ENCODE results near the gene P2RX4. TPM values are rescaled to one million over a fixed set of nuclear protein-coding genes. Genes with fewer than 3 reads are reported as not detected.
"Not testable (repeated sequence)": the region's sequence is repeated elsewhere in the genome, so short reads cannot be mapped to it uniquely, and the experiment has no call there.

The P2RX4 gene
- polyA plus RNA-seq, 1 donor, result 30.4 TPM

DNA sequence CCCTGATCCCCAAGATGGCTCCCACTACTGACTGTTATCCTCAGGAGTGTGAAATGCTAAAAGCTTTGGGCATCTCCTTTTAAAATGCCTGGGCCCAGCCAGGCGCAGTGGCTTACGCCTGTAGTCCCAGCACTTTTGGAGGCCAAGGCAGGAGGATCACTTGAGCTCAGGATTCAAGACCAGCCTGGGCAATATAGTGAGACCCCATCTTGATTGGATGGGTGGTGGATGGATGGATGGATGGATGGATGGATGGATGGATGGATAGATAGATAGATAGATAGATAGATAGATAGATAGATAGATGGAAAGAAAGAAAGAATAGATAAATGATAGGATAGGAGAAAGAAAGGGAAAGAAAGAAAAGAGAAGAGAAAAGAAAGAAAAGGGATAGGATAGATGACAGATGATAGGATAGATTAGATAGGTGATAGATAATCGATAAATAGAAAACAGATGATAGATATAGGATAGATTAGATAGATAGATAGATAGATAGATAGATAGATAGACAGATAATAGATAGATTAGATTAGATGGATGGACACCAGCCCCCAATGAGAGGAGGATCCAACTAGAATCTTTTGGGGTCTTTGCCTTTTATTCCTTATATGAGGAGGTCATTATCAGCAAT, 9.5 kb downstream of the P2RX4 start:
- DNase-seq, result no peak

DNA sequence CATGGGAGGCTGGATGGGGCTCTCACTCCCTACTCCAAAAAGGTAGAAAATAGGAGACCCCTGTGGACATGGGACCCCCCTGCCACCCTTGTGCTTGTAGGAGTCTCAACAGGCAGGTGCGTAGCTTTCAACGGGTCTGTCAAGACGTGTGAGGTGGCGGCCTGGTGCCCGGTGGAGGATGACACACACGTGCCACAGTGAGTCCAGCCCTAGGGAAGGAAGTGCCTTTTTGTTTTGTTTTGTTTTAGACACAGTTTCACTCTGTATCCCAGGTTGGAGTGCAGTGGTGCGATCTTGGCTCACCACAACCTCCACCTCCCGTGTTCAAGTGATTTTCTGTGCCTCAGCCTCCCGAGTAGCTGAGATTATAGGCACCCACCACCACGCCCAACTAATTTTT, 12.9 kb downstream of the P2RX4 start:
- no peak for DNase-seq

GRCh38 chr12:121223292-121224285, 13.7 kb downstream of the P2RX4 start:
- DNase-seq, result no peak

- DNase-seq, result no peak
These were observed 14.7 kb downstream of the P2RX4 start for GRCh38 chr12:121224591-121224990.

DNA sequence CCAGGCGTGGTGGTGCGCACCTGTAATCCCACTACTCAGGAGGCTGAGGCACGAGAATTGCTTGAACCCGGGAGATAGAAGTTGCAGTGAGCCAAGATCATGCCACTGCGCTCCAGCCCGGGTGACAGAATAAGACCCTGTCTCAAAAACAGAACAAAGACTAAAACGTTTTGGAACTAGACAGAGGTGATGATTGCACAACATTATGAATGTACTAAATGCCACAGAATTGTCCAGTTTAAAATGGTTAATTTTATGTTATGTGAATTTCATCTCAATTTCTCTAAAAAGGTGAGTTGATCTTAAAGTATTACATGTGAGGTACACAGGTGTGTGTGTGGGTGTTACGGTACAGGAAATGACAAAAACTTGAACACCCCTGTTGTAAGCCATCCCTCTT, 16.5 kb downstream of the P2RX4 start:
- DNase-seq, result no peak

- not testable (repeated sequence) for DNase-seq
These were observed 16.9 kb downstream of the P2RX4 start for GRCh38 chr12:121226871-121227270.

- no peak for DNase-seq
These were observed 17.4 kb downstream of the P2RX4 start for GRCh38 chr12:121227294-121227693.

GRCh38 chr12:121228919-121229665, 19.2 kb downstream of the P2RX4 start:
- DNase-seq, result no peak

- peak; percentile 76 for DNase-seq
These were observed 20.1 kb downstream of the P2RX4 start for GRCh38 chr12:121229826-121230537.

DNA sequence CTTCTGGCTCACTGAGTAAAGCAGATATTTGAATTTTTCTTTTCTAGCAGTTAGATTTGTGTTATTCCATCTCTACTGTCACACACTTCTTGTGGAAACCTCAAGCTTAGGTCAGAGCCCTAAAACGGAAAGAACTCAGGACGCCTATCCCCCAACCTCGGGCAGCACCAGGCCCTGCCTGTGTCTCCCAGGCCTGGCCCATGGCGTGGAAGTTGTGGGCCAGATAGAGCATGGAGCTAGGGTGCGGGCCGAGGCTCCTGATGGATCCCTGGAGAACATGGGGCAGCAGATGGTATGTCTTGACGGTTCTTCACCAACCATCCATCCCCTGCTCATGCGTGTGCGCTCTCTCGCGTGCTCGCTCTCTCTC, 20.6 kb downstream of the P2RX4 start:
- DNase-seq, result no peak

DNA sequence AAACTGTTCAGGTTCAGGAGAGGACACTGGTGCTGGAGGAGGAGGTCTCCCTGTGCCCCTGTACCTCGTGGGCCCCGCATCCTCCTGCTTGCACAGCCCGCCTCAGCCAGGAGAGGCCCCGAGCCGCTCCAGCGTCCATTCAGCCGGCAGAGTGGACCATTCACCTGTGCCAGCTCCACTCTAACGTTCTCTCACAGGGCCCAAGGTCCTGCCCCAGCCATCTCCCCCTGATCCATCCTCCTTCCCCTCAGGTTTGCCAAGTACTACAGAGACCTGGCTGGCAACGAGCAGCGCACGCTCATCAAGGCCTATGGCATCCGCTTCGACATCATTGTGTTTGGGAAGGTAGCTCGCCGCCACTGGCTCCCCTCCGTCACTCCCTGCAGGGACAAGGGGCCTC, 22.2 kb downstream of the P2RX4 start:
- DNase-seq, result no peak

DNA sequence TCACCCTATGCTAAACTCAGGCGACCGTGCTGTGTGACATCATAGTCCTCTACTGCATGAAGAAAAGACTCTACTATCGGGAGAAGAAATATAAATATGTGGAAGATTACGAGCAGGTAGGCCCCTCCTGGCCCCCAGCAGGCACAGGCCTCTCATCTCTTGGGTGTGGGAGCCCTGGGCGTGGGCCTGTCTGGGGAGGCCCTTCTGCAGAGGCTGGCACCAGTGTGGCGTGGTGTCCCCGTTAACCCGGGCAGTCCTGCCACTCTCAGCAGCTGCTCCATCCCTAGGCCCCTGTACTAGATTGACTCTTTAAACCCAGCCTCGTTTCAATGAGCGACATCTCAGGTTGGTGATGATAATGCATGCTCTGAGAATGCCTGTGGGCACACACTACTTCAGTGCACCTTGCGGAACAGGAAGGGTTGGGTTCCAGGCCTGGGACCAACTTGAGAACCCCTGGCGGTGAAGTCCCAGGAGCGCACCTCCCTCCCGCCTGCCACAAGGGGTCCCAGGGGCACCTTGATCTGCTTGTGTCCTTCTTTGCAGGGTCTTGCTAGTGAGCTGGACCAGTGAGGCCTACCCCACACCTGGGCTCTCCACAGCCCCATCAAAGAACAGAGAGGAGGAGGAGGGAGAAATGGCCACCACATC, 23.2 kb downstream of the P2RX4 start:
- no peak for DNase-seq

DNA sequence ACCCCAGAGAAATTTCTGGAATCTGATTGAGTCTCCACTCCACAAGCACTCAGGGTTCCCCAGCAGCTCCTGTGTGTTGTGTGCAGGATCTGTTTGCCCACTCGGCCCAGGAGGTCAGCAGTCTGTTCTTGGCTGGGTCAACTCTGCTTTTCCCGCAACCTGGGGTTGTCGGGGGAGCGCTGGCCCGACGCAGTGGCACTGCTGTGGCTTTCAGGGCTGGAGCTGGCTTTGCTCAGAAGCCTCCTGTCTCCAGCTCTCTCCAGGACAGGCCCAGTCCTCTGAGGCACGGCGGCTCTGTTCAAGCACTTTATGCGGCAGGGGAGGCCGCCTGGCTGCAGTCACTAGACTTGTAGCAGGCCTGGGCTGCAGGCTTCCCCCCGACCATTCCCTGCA, 23.7 kb downstream of the P2RX4 start:
- DNase-seq, result no peak

DNA sequence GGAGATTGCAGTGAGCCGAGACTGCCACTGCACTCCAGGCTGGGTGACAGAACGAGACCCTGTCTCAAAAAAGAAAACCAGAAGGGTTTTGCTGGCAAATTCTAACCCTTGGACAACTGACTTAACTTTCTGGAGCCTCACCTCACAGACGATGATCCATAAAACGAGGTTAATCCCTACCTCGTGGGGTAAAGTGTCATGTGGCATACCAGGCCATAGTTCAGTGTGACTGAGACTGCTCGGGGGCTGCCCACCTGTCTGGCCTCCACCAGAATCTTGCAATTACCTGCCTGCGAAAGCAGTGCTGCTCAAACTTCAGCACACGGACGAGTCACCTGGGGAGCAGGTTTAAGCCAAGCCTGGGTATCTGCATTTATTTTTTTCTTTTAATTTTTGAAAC, 26.8 kb downstream of the P2RX4 start:
- DNase-seq, result no peak

DNA sequence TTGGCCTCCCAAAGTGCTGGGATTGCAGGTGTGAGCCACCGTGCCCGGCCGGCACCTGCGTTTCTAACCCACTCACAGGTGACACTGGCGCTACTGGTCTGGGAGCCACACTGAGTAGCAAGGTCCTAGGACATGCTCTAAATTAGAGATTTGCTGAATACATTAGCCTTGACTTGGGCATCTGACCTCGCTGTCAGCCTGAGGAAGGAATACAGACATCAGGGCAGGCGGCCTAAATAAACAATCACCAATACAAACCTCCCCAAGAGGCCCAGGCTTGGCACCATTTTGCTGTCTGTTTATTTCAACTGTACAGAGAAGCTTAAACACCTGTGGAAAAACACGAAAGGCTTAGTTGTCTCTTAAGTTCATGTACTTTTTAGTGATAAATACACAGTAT, 27.5 kb downstream of the P2RX4 start:
- no peak for DNase-seq

DNA sequence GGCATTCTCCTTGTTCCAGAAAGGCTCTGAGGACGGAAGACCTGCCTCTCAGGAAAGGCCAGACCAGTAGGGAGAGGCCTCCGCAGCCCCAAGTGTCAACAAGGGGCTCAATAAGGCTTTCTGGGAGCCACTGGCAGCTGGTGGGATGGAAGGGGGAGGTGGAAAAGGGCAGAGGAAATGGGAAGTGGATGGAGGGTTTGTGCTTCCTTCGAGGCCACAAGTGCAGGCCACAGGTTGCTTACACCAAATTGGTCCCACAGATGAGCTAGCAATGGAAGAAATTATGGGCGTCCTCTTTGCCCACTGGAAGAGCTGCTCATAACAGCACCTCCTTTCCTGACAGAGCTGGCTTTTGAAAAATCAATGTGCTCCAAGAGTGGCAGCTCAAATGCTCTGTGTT, 28.2 kb downstream of the P2RX4 start:
- no peak for DNase-seq

- DNase-seq, result no peak
These were observed 28.8 kb downstream of the P2RX4 start for GRCh38 chr12:121238604-121239350.

- DNase-seq, result no peak
These were observed 29.6 kb downstream of the P2RX4 start for GRCh38 chr12:121239351-121240061.

DNA sequence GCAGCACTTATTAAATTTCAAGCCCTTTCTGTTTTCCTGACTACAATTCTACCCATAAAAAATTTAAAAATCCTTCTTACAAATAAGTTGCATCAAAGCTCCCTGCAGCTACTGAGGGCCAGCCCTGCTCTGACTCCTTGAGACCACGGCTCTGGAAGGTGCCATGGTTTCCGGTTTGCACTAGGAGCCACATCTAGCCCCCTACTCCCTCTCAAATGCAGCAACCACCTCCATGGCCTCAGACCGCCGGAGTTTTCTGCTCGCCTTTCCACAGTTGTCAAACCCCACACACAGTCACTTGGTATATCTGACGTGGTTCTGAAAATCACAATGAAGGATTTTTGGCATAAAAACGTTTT, 30.1 kb downstream of the P2RX4 start:
- DNase-seq, result no peak

GRCh38 chr12:121240484-121241101, 30.7 kb downstream of the P2RX4 start:
- peak; percentile 84 for DNase-seq

All from left kidney (tissue), 2 donors.